Measurements from ENCODE around the gene TSSK6. TPM values are rescaled to one million over a fixed set of nuclear protein-coding genes. Genes with fewer than 3 reads are reported as not detected.

Gene TSSK6
- total RNA-seq = 2.3 and 4.5 TPM in 2 replicates

GRCh38 chr19:19514881-19515641, at the start of gene TSSK6:
TSSK6 (minus strand) TSS chr19:19515548; CDS start chr19:19515427, 121 bp downstream.

GRCh38 chr19:19538061-19538784, 22.9 kb upstream of the TSSK6 start, which contains the start of gene CILP2:
CILP2 (plus strand) TSS chr19:19538265; CDS start chr19:19538350, 85 bp downstream.

GRCh38 chr19:19528721-19529490, 13.6 kb upstream of the TSSK6 start, which contains the start of gene YJEFN3:
YJEFN3 (plus strand) TSS chr19:19528911; CDS start chr19:19528933, 22 bp downstream.

GRCh38 chr19:19515642-19516519, 533 bp upstream of the TSSK6 start, which contains the start of gene NDUFA13:
NDUFA13 (plus strand) TSS chr19:19516225; CDS start chr19:19516239, 14 bp downstream.

Other genes with a start within 250 kb of the TSSK6 start
- gene TM6SF2, start 242.2 kb downstream of the TSSK6 start, total RNA-seq = 0.29 and 1.7 TPM in 2 replicates
- gene SUGP1, start 195.0 kb downstream of the TSSK6 start, total RNA-seq = 23.9 and 26.5 TPM in 2 replicates
- gene MAU2, start 194.7 kb downstream of the TSSK6 start, total RNA-seq = 35.9 and 42.6 TPM in 2 replicates
- gene GATAD2A, start 109.9 kb downstream of the TSSK6 start, total RNA-seq = 40.5 and 49.6 TPM in 2 replicates
- 181 TPM in 2 replicates for gene NDUFA13, start 677 bp upstream of the TSSK6 start, total RNA-seq
- gene YJEFN3, start 13.4 kb upstream of the TSSK6 start, total RNA-seq = 0.33 and 1.0 TPM in 2 replicates
- gene CILP2, start 22.7 kb upstream of the TSSK6 start, total RNA-seq = under 0.01 and 1.3 TPM in 2 replicates
- gene PBX4, start 103.1 kb upstream of the TSSK6 start, total RNA-seq = 1.2 and 1.6 TPM in 2 replicates
- gene LPAR2, start 112.7 kb upstream of the TSSK6 start, total RNA-seq = 1.2 and 2.6 TPM in 2 replicates
- gene GMIP, start 128.1 kb upstream of the TSSK6 start, total RNA-seq = 4.4 and 9.1 TPM in 2 replicates
- 42.8 and 114 TPM in 2 replicates for gene ATP13A1, start 148.1 kb upstream of the TSSK6 start, total RNA-seq
- 4.6 and 7.1 TPM in 2 replicates for gene ZNF101, start 153.3 kb upstream of the TSSK6 start, total RNA-seq
- 5.8 and 7.9 TPM in 2 replicates for gene ZNF14, start 217.6 kb upstream of the TSSK6 start, total RNA-seq